Measurements from ENCODE around the gene TMSB4X.

DNA sequence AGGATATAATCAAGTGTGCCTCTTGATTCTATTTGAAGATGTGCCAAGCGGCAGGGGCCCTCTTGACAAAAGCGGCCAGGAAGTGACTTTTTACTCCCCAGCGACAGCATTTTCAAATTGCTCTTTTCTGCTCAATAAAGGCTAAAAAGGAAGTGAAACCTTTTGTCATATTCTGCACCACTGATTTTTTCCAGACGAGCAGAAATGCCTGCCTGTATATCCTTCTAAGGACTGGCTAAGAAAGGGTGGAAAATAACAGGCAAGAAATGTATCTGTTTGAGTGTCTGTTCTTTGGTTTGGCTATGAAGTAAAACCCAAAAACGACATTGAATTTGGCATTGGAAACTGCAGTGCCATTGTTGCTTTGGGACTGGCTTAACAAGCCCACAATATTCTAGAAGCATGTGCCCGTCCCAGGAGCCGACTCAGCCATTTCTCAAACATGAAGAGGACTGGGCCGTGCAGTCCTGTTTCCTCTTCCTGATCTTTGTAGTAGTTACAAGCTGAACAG lies 25.4 kb downstream of the TMSB4X start:
- TF ChIP-seq, protein P1, sequence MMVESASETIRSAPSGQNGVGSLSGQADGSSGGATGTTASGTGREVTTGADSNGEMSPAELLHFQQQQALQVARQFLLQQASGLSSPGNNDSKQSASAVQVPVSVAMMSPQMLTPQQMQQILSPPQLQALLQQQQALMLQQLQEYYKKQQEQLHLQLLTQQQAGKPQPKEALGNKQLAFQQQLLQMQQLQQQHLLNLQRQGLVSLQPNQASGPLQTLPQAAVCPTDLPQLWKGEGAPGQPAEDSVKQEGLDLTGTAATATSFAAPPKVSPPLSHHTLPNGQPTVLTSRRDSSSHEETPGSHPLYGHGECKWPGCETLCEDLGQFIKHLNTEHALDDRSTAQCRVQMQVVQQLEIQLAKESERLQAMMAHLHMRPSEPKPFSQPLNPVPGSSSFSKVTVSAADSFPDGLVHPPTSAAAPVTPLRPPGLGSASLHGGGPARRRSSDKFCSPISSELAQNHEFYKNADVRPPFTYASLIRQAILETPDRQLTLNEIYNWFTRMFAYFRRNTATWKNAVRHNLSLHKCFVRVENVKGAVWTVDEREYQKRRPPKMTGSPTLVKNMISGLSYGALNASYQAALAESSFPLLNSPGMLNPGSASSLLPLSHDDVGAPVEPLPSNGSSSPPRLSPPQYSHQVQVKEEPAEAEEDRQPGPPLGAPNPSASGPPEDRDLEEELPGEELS (CRISPR knock-in tag; IDR thresholded peaks at IDR 0.05), result no peak
- TF ChIP-seq, protein P2, sequence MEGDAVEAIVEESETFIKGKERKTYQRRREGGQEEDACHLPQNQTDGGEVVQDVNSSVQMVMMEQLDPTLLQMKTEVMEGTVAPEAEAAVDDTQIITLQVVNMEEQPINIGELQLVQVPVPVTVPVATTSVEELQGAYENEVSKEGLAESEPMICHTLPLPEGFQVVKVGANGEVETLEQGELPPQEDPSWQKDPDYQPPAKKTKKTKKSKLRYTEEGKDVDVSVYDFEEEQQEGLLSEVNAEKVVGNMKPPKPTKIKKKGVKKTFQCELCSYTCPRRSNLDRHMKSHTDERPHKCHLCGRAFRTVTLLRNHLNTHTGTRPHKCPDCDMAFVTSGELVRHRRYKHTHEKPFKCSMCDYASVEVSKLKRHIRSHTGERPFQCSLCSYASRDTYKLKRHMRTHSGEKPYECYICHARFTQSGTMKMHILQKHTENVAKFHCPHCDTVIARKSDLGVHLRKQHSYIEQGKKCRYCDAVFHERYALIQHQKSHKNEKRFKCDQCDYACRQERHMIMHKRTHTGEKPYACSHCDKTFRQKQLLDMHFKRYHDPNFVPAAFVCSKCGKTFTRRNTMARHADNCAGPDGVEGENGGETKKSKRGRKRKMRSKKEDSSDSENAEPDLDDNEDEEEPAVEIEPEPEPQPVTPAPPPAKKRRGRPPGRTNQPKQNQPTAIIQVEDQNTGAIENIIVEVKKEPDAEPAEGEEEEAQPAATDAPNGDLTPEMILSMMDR (IDR thresholded peaks at IDR 0.05), result no peak
- TF ChIP-seq, protein P3, sequence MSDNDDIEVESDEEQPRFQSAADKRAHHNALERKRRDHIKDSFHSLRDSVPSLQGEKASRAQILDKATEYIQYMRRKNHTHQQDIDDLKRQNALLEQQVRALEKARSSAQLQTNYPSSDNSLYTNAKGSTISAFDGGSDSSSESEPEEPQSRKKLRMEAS (CRISPR knock-in tag; IDR thresholded peaks at IDR 0.05), result no peak
- TF ChIP-seq KAT7 (CRISPR knock-in tag; IDR thresholded peaks at IDR 0.05; ENCODE audit: borderline replicate concordance) (no peak), FOXJ3 (CRISPR knock-in tag; IDR thresholded peaks at IDR 0.05; ENCODE audit: borderline replicate concordance) (no peak), ZNF121 (CRISPR knock-in tag; IDR thresholded peaks at IDR 0.05) (no peak), FOXP1 (CRISPR knock-in tag; IDR thresholded peaks at IDR 0.05; ENCODE audit: borderline replicate concordance) (no peak), ZNF138 (CRISPR knock-in tag; conservative IDR thresholded peaks at IDR 0.05) (no peak), ETV6 (CRISPR knock-in tag; IDR thresholded peaks at IDR 0.05) (no peak), SP1 (CRISPR knock-in tag; conservative IDR thresholded peaks at IDR 0.05) (no peak), NFE2L1 (CRISPR knock-in tag; IDR thresholded peaks at IDR 0.05) (no peak), MYBL2 (CRISPR knock-in tag; IDR thresholded peaks at IDR 0.05) (no peak)
- TF ChIP-seq, protein P4, sequence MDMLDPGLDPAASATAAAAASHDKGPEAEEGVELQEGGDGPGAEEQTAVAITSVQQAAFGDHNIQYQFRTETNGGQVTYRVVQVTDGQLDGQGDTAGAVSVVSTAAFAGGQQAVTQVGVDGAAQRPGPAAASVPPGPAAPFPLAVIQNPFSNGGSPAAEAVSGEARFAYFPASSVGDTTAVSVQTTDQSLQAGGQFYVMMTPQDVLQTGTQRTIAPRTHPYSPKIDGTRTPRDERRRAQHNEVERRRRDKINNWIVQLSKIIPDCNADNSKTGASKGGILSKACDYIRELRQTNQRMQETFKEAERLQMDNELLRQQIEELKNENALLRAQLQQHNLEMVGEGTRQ (CRISPR knock-in tag; IDR thresholded peaks at IDR 0.05), result no peak
- TF ChIP-seq, protein P5, sequence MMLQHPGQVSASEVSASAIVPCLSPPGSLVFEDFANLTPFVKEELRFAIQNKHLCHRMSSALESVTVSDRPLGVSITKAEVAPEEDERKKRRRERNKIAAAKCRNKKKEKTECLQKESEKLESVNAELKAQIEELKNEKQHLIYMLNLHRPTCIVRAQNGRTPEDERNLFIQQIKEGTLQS (CRISPR knock-in tag; conservative IDR thresholded peaks at IDR 0.05), result no peak
